Neural progenitor cell (in vitro differentiated cells): Measurements from ENCODE around the gene CYP2C18.

Experiments
- CTCF ChIP-seq: fragments of 200-600 bp; sonication (generic); IDR thresholded peaks from 2 replicates; pipeline ENCODE4 v1.5.1; 2017; ENCODE audit warnings: antibody characterized with exemption, mild to moderate bottlenecking
- EZH2 ChIP-seq: fragments of 200-600 bp; sonication (generic); IDR thresholded peaks from 2 replicates; pipeline ENCODE4 v1.6.1; 2017; ENCODE audit warnings: antibody characterized with exemption, mild to moderate bottlenecking, moderate library complexity
- EZH2phosphoT487 ChIP-seq: fragments of 200-600 bp; sonication (generic); IDR thresholded peaks from 2 replicates; pipeline ENCODE4 v1.6.1; 2017; ENCODE audit warnings: antibody characterized with exemption

- TF ChIP-seq EZH2 (no peak), CTCF (no peak), EZH2phosphoT487 (no peak)
Observed at GRCh38 chr10:94735197-94735596, 51.7 kb downstream of the CYP2C18 start.
